ENCODE results near the gene C16orf90. TPM values are rescaled to one million over a fixed set of nuclear protein-coding genes. Genes with fewer than 3 reads are reported as not detected.

C16orf90 gene
- total RNA-seq, 1 experiment from 2014 or later, result not detected

GRCh38 chr16:3518292-3518985 lies 23.1 kb upstream of the C16orf90 start:
- Histone ChIP-seq H3K27me3 (replicated peaks; ENCODE audit: insufficient read depth, low read depth, low read length, poor library complexity) (no peaks in the 10 kb centered on the region), H3K27ac (ENCODE audit: low read depth, low read length, poor library complexity, severe bottlenecking) (no peak overlapping the region), H3K36me3 (ENCODE audit: insufficient read depth, low read length, poor library complexity, severe bottlenecking) (peaks cover 52% of the 10 kb centered on the region), H3K4me1 (ENCODE audit: insufficient read depth, low read length, poor library complexity, severe bottlenecking) (no peaks in the 10 kb centered on the region), H3K4me3 (ENCODE audit: low read depth, low read length, poor library complexity, severe bottlenecking) (no peak overlapping the region), H3K9me3 (ENCODE audit: low read depth, low read length, poor library complexity, severe bottlenecking) (no peaks in the 10 kb centered on the region)
- BruUV-seq (replicated peaks), result no TSS peak
- TF ChIP-seq, protein P1, sequence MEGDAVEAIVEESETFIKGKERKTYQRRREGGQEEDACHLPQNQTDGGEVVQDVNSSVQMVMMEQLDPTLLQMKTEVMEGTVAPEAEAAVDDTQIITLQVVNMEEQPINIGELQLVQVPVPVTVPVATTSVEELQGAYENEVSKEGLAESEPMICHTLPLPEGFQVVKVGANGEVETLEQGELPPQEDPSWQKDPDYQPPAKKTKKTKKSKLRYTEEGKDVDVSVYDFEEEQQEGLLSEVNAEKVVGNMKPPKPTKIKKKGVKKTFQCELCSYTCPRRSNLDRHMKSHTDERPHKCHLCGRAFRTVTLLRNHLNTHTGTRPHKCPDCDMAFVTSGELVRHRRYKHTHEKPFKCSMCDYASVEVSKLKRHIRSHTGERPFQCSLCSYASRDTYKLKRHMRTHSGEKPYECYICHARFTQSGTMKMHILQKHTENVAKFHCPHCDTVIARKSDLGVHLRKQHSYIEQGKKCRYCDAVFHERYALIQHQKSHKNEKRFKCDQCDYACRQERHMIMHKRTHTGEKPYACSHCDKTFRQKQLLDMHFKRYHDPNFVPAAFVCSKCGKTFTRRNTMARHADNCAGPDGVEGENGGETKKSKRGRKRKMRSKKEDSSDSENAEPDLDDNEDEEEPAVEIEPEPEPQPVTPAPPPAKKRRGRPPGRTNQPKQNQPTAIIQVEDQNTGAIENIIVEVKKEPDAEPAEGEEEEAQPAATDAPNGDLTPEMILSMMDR (conservative IDR thresholded peaks at IDR 0.05; ENCODE audit: low read depth, low read length), result no peak
- TF ChIP-seq EZH2 (IDR thresholded peaks at IDR 0.05; ENCODE audit: borderline replicate concordance, low read depth, low read length, poor library complexity, severe bottlenecking), result no peak
- ChIA-PET POLR2A (ENCODE audit: low non-redundant PET) (no interaction called here), CTCF (no interaction called here)
- no peak for DNase-seq (ENCODE audit: low spot score)
- intact Hi-C loops (cut with micrococcal nuclease; ENCODE audit: unreplicated experiment), result no loop called here

- H3K36me3 ChIP-seq (ENCODE audit: insufficient read depth, low read length, poor library complexity, severe bottlenecking), result peaks cover 55% of the 10 kb centered on the region
- CTCF ChIA-PET, result no interaction called here
Observed at GRCh38 chr16:3515897-3516296, 20.6 kb upstream of the C16orf90 start.

DNA sequence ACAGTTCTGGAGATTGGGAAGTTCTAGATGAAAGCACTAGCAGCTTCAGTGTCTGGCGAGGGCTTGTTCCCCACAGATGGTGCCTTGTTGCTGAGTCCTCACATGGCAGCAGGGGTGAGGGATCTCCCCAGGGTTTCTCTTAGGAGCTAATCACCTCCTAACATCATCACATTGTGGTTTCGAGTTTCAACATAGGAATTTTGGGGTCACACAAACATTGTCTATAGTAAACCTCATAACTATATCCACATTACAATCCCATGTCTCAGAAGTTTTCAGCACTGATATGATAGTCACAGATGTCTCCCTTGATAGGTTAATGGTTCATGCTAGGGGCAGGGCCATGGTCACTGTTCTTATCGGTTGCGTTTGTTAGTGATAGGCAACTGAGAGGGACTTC lies 19.3 kb upstream of the C16orf90 start:
- H3K4me3 ChIP-seq (ENCODE audit: low read depth, low read length, poor library complexity, severe bottlenecking), result no peak overlapping the region
- H3K4me1 ChIP-seq (ENCODE audit: insufficient read depth, low read length, poor library complexity, severe bottlenecking), result no peaks in the 10 kb centered on the region
- H3K27ac ChIP-seq (ENCODE audit: low read depth, low read length, poor library complexity, severe bottlenecking), result no peak overlapping the region
- no peaks in the 10 kb centered on the region for H3K9me3 ChIP-seq (ENCODE audit: low read depth, low read length, poor library complexity, severe bottlenecking)
- no peak for DNase-seq (ENCODE audit: low spot score)
- no TSS peak for BruUV-seq (replicated peaks)
- TF ChIP-seq, protein P1 (conservative IDR thresholded peaks at IDR 0.05; ENCODE audit: low read depth, low read length), result no peak
- no peak for TF ChIP-seq EZH2 (IDR thresholded peaks at IDR 0.05; ENCODE audit: borderline replicate concordance, low read depth, low read length, poor library complexity, severe bottlenecking)
- intact Hi-C loops (cut with micrococcal nuclease; ENCODE audit: unreplicated experiment), result no loop called here
- POLR2A ChIA-PET (ENCODE audit: low non-redundant PET), result no interaction called here
- no peaks in the 10 kb centered on the region for H3K27me3 ChIP-seq (replicated peaks; ENCODE audit: insufficient read depth, low read depth, low read length, poor library complexity)
- CTCF ChIA-PET, result no interaction called here
- peaks cover 56% of the 10 kb centered on the region for H3K36me3 ChIP-seq (ENCODE audit: insufficient read depth, low read length, poor library complexity, severe bottlenecking)

More at GRCh38 chr16:3515897-3516296, 20.6 kb upstream of the C16orf90 start:
- H3K27me3 ChIP-seq (replicated peaks; ENCODE audit: insufficient read depth, low read depth, low read length, poor library complexity), result no peaks in the 10 kb centered on the region
- no peaks in the 10 kb centered on the region for H3K9me3 ChIP-seq (ENCODE audit: low read depth, low read length, poor library complexity, severe bottlenecking)
- BruUV-seq (replicated peaks), result no TSS peak
- no peak for DNase-seq (ENCODE audit: low spot score)
- TF ChIP-seq, protein P1 (conservative IDR thresholded peaks at IDR 0.05; ENCODE audit: low read depth, low read length), result no peak
- TF ChIP-seq EZH2 (IDR thresholded peaks at IDR 0.05; ENCODE audit: borderline replicate concordance, low read depth, low read length, poor library complexity, severe bottlenecking), result no peak
- H3K4me3 ChIP-seq (ENCODE audit: low read depth, low read length, poor library complexity, severe bottlenecking), result no peak overlapping the region
- POLR2A ChIA-PET (ENCODE audit: low non-redundant PET), result no interaction called here
- H3K27ac ChIP-seq (ENCODE audit: low read depth, low read length, poor library complexity, severe bottlenecking), result no peak overlapping the region
- H3K4me1 ChIP-seq (ENCODE audit: insufficient read depth, low read length, poor library complexity, severe bottlenecking), result no peaks in the 10 kb centered on the region
- intact Hi-C loops (cut with micrococcal nuclease; ENCODE audit: unreplicated experiment), result no loop called here
